ENCODE data around the gene ELOVL3.

GRCh38 chr10:102208311-102209035, 17.6 kb upstream of the ELOVL3 start:
- TF ChIP-seq, protein P1, sequence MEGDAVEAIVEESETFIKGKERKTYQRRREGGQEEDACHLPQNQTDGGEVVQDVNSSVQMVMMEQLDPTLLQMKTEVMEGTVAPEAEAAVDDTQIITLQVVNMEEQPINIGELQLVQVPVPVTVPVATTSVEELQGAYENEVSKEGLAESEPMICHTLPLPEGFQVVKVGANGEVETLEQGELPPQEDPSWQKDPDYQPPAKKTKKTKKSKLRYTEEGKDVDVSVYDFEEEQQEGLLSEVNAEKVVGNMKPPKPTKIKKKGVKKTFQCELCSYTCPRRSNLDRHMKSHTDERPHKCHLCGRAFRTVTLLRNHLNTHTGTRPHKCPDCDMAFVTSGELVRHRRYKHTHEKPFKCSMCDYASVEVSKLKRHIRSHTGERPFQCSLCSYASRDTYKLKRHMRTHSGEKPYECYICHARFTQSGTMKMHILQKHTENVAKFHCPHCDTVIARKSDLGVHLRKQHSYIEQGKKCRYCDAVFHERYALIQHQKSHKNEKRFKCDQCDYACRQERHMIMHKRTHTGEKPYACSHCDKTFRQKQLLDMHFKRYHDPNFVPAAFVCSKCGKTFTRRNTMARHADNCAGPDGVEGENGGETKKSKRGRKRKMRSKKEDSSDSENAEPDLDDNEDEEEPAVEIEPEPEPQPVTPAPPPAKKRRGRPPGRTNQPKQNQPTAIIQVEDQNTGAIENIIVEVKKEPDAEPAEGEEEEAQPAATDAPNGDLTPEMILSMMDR (conservative IDR thresholded peaks at IDR 0.05; ENCODE audit: low read length) = no peak
- TF ChIP-seq EZH2phosphoT487 (IDR thresholded peaks at IDR 0.05; ENCODE audit: borderline replicate concordance, low read depth, low read length) = no peak

All from OCI-LY7 (cell line).